WTC11 (cell line): ENCODE results near the gene TMIE. TPM values are rescaled to one million over a fixed set of nuclear protein-coding genes. Genes with fewer than 3 reads are reported as not detected.

Experiments used
- ATAC-seq: fragments of 200-7000 bp; cut with Tn5 transposase; 2 replicates; pipeline ENCODE4 v1.10.0; 2021; ENCODE audit warnings: mild to moderate bottlenecking, moderate library complexity
- CTCF ChIA-PET: fragments of 300-600 bp; sonication (Branson Sonifier 250); formaldehyde crosslinking; loops from one replicate; lab custom pipeline; 2021; ENCODE audit warnings: antibody characterized with exemption; lab: Charles Lee
- POLR2A ChIA-PET: fragments of 350-600 bp; sonication (Branson Sonifier 250); formaldehyde crosslinking; loops from one replicate; lab custom pipeline; 2021; ENCODE audit warnings: antibody characterized with exemption; lab: Charles Lee
- DNase-seq: peaks from one replicate; pipeline ENCODE4 v3.0.0; 2021; ENCODE audit warnings: low spot score
- H3K27ac Mint-ChIP-seq: 2 replicates; pipeline ENCODE4 v1.8.0; 2021; ENCODE audit warnings: mixed read lengths
- H3K27me3 Mint-ChIP-seq: 2 replicates; pipeline ENCODE4 v1.8.0; 2021; ENCODE audit warnings: low read depth, mild to moderate bottlenecking, moderate library complexity, mixed read lengths
- H3K36me3 Mint-ChIP-seq: 2 replicates; pipeline ENCODE4 v1.8.0; 2021; ENCODE audit warnings: mixed read lengths
- H3K4me1 Mint-ChIP-seq: 2 replicates; pipeline ENCODE4 v1.8.0; 2022; ENCODE audit warnings: mixed read lengths
- H3K4me3 Mint-ChIP-seq: 2 replicates; pipeline ENCODE4 v1.8.0; 2021; ENCODE audit warnings: mild to moderate bottlenecking, moderate library complexity, mixed read lengths
- H3K9me3 Mint-ChIP-seq: 2 replicates; pipeline ENCODE4 v1.8.0; 2021; ENCODE audit warnings: mixed read lengths
- ATF1 ChIP-seq: sonication (generic); formaldehyde crosslinking; IDR thresholded peaks from 2 replicates; pipeline ENCODE4 v1.8.1; 2023; ENCODE audit warnings: mild to moderate bottlenecking, moderate library complexity, missing genetic modification reagents
- ATF3 ChIP-seq: sonication (generic); formaldehyde crosslinking; conservative IDR thresholded peaks from 2 replicates; pipeline ENCODE4 v1.8.1; 2022; ENCODE audit warnings: mild to moderate bottlenecking, missing genetic modification reagents
- EMX1 ChIP-seq: fragments of 250-450 bp; sonication (Bioruptor Pico); IDR thresholded peaks from 2 replicates; pipeline ENCODE4 v1.8.0; 2021; ENCODE audit warnings: mild to moderate bottlenecking
- ERG ChIP-seq: fragments of 250-450 bp; sonication (Bioruptor Pico); IDR thresholded peaks from 2 replicates; pipeline ENCODE4 v1.8.0; 2021; ENCODE audit warnings: mild to moderate bottlenecking
- FOXP1 ChIP-seq: sonication (generic); formaldehyde crosslinking; IDR thresholded peaks from 2 replicates; pipeline ENCODE4 v1.8.0; 2022; ENCODE audit warnings: missing genetic modification reagents, mild to moderate bottlenecking, moderate library complexity, borderline replicate concordance
- HMGA2 ChIP-seq: fragments of 250-450 bp; sonication (Bioruptor Pico); IDR thresholded peaks from 2 replicates; pipeline ENCODE4 v1.4.0; 2021; ENCODE audit warnings: mild to moderate bottlenecking, moderate library complexity
- IRF1 ChIP-seq: sonication (generic); formaldehyde crosslinking; IDR thresholded peaks from 2 replicates; pipeline ENCODE4 v1.8.0; 2023; ENCODE audit warnings: missing genetic modification reagents
- MAX ChIP-seq: sonication (generic); formaldehyde crosslinking; IDR thresholded peaks from 2 replicates; pipeline ENCODE4 v1.8.0; 2022; ENCODE audit warnings: mild to moderate bottlenecking, missing genetic modification reagents
- SMAD4 ChIP-seq: sonication (generic); formaldehyde crosslinking; IDR thresholded peaks from 2 replicates; pipeline ENCODE4 v1.8.0; 2022; ENCODE audit warnings: mild to moderate bottlenecking, missing genetic modification reagents
- SP1 ChIP-seq: sonication (generic); formaldehyde crosslinking; conservative IDR thresholded peaks from 2 replicates; pipeline ENCODE4 v1.8.1; 2022; ENCODE audit warnings: missing genetic modification reagents
- TEAD4 ChIP-seq: sonication (generic); formaldehyde crosslinking; IDR thresholded peaks from 2 replicates; pipeline ENCODE4 v1.8.0; 2022; ENCODE audit warnings: mild to moderate bottlenecking, missing genetic modification reagents
- TP53 ChIP-seq: sonication (generic); formaldehyde crosslinking; IDR thresholded peaks from 2 replicates; pipeline ENCODE4 v1.8.1; 2023; ENCODE audit warnings: mild to moderate bottlenecking, missing genetic modification reagents
- ZMAT4 ChIP-seq: fragments of 250-450 bp; sonication (Bioruptor Pico); IDR thresholded peaks from 2 replicates; pipeline ENCODE4 v1.9.0; 2021; ENCODE audit warnings: mild to moderate bottlenecking
- ZNF121 ChIP-seq: sonication (generic); formaldehyde crosslinking; IDR thresholded peaks from 2 replicates; pipeline ENCODE4 v1.8.0; 2023; ENCODE audit warnings: missing genetic modification reagents
- ZNF219 ChIP-seq: sonication (generic); formaldehyde crosslinking; IDR thresholded peaks from 2 replicates; pipeline ENCODE4 v1.8.0; 2023; ENCODE audit warnings: missing genetic modification reagents, mild to moderate bottlenecking, borderline replicate concordance
- ZNF232 ChIP-seq: sonication (generic); formaldehyde crosslinking; IDR thresholded peaks from 2 replicates; pipeline ENCODE4 v1.8.0; 2022; ENCODE audit warnings: mild to moderate bottlenecking, missing genetic modification reagents
- ZNF396 ChIP-seq: fragments of 250-450 bp; sonication (Bioruptor Pico); IDR thresholded peaks from 2 replicates; pipeline ENCODE4 v1.8.0; 2021; ENCODE audit warnings: mild to moderate bottlenecking, moderate library complexity, borderline replicate concordance
- ZNF425 ChIP-seq: fragments of 250-450 bp; sonication (Bioruptor Pico); conservative IDR thresholded peaks from 2 replicates; pipeline ENCODE4 v1.9.0; 2021; ENCODE audit warnings: mild to moderate bottlenecking
- total RNA-seq: library from RNA; stranded (reverse); gene quantifications from 3 replicates; pipeline ENCODE4 v1.2.3, GENCODE V29; 2021
- TF ChIP-seq, protein P1 (sequence below): sonication (generic); formaldehyde crosslinking; conservative IDR thresholded peaks from 2 replicates; pipeline ENCODE4 v1.8.1; 2023; ENCODE audit warnings: mild to moderate bottlenecking, low read depth, missing genetic modification reagents, moderate library complexity
- TF ChIP-seq, protein P2 (sequence below): sonication (generic); formaldehyde crosslinking; IDR thresholded peaks from 2 replicates; pipeline ENCODE4 v1.8.1; 2022; ENCODE audit warnings: mild to moderate bottlenecking, moderate library complexity, missing genetic modification reagents
- TF ChIP-seq, protein P3 (sequence below): sonication (generic); formaldehyde crosslinking; IDR thresholded peaks from 2 replicates; pipeline ENCODE4 v1.8.1; 2023; ENCODE audit warnings: mild to moderate bottlenecking, missing genetic modification reagents

Gene TMIE
- total RNA-seq, 1 experiment from 2014 or later, result 0.57 TPM

DNA sequence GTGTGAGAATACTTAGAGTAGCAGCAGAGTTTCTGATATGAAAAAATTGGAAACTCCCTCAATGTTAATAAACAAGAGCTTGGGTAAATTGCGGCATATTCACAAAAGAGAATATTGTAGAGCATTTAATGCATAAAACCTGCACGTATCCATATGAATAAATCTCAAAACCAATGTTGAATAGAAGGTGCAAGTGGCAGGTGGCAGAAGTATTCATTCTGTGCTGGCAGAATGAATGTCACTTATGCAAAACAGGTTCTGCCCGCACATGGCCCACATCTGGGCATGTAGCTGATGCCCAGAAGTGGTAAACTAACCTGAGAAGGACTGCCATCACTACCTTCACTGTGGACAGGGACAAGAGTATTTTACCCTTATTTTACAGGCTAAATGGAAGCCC lies 30.6 kb downstream of the TMIE start:
- Mint-ChIP-seq H3K36me3 (no peaks in the 10 kb centered on the region), H3K9me3 (no peaks in the 10 kb centered on the region), H3K27me3 (no peaks in the 10 kb centered on the region; the same call in 1 of the 2 replicates), H3K27ac (no peak overlapping the region), H3K4me3 (no peak overlapping the region)
- CTCF ChIA-PET, result no interaction called here
- no peak for ATAC-seq
- TF ChIP-seq ERG (CRISPR knock-in tag), result no peak
- TF ChIP-seq ATF1 (CRISPR knock-in tag), result no peak
- TF ChIP-seq SMAD4 (CRISPR knock-in tag), result no peak
- TF ChIP-seq, all 79 proteins: peak for 0
- DNase-seq, result no peak
- POLR2A ChIA-PET, result no interaction called here
- H3K4me1 Mint-ChIP-seq, result peaks cover 9% of the 10 kb centered on the region

- no peaks in the 10 kb centered on the region for H3K9me3 Mint-ChIP-seq
- no peaks in the 10 kb centered on the region for H3K36me3 Mint-ChIP-seq
- no peak overlapping the region for H3K4me3 Mint-ChIP-seq
- TF ChIP-seq, protein P1, sequence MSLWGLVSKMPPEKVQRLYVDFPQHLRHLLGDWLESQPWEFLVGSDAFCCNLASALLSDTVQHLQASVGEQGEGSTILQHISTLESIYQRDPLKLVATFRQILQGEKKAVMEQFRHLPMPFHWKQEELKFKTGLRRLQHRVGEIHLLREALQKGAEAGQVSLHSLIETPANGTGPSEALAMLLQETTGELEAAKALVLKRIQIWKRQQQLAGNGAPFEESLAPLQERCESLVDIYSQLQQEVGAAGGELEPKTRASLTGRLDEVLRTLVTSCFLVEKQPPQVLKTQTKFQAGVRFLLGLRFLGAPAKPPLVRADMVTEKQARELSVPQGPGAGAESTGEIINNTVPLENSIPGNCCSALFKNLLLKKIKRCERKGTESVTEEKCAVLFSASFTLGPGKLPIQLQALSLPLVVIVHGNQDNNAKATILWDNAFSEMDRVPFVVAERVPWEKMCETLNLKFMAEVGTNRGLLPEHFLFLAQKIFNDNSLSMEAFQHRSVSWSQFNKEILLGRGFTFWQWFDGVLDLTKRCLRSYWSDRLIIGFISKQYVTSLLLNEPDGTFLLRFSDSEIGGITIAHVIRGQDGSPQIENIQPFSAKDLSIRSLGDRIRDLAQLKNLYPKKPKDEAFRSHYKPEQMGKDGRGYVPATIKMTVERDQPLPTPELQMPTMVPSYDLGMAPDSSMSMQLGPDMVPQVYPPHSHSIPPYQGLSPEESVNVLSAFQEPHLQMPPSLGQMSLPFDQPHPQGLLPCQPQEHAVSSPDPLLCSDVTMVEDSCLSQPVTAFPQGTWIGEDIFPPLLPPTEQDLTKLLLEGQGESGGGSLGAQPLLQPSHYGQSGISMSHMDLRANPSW (CRISPR knock-in tag), result no peak
- TF ChIP-seq ATF1 (CRISPR knock-in tag) (no peak), EMX1 (CRISPR knock-in tag) (no peak)
- TF ChIP-seq, protein P2, sequence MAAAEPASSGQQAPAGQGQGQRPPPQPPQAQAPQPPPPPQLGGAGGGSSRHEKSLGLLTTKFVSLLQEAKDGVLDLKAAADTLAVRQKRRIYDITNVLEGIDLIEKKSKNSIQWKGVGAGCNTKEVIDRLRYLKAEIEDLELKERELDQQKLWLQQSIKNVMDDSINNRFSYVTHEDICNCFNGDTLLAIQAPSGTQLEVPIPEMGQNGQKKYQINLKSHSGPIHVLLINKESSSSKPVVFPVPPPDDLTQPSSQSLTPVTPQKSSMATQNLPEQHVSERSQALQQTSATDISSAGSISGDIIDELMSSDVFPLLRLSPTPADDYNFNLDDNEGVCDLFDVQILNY (CRISPR knock-in tag), result no peak
- H3K27ac Mint-ChIP-seq, result 0 out of 2 replicates have a peak overlapping the region, but pooled peaks have one; percentile 9
- H3K27me3 Mint-ChIP-seq, result no peaks in the 10 kb centered on the region; the same call in 1 of the 2 replicates
- no peak for DNase-seq
- H3K4me1 Mint-ChIP-seq, result peaks cover 2% of the 10 kb centered on the region; the same call in 1 of the 2 replicates
- ChIA-PET CTCF (interaction anchor here (1.4 kb wide), 1 partner anchor 15 kb away, joined by 3 read pairs; the partner anchor contains the start of gene PRSS50), POLR2A (no interaction called here)
- no peak for ATAC-seq
These were observed 32.0 kb downstream of the TMIE start for GRCh38 chr3:46733026-46733800.

- Mint-ChIP-seq H3K27me3 (no peaks in the 10 kb centered on the region; the same call in 1 of the 2 replicates), H3K27ac (no peak overlapping the region), H3K4me1 (no peaks in the 10 kb centered on the region), H3K4me3 (no peak overlapping the region), H3K9me3 (peaks cover 6% of the 10 kb centered on the region), H3K36me3 (no peaks in the 10 kb centered on the region)
- DNase-seq (no peak), ATAC-seq (no peak)
- POLR2A ChIA-PET, result no interaction called here
- CTCF ChIA-PET, result interaction anchor here (1.4 kb wide), 1 partner anchor 17 kb away, joined by 3 read pairs; the partner anchor contains the start of gene PRSS50
- no peak for TF ChIP-seq SP1 (CRISPR knock-in tag)
- TF ChIP-seq ATF3 (CRISPR knock-in tag), result no peak
- TF ChIP-seq TP53 (CRISPR knock-in tag), result no peak
- no peak for TF ChIP-seq TEAD4 (CRISPR knock-in tag)
- TF ChIP-seq, protein P3, sequence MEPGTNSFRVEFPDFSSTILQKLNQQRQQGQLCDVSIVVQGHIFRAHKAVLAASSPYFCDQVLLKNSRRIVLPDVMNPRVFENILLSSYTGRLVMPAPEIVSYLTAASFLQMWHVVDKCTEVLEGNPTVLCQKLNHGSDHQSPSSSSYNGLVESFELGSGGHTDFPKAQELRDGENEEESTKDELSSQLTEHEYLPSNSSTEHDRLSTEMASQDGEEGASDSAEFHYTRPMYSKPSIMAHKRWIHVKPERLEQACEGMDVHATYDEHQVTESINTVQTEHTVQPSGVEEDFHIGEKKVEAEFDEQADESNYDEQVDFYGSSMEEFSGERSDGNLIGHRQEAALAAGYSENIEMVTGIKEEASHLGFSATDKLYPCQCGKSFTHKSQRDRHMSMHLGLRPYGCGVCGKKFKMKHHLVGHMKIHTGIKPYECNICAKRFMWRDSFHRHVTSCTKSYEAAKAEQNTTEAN (CRISPR knock-in tag), result no peak
- no peak for TF ChIP-seq IRF1 (CRISPR knock-in tag)
- no peak for TF ChIP-seq FOXP1 (CRISPR knock-in tag)
- no peak for TF ChIP-seq ZNF396
- no peak for TF ChIP-seq ZNF219 (CRISPR knock-in tag)
- TF ChIP-seq ZMAT4 (CRISPR knock-in tag), result no peak
- no peak for TF ChIP-seq ZNF425 (CRISPR knock-in tag)
- no peak for TF ChIP-seq ZNF121 (CRISPR knock-in tag)
- no peak for TF ChIP-seq MAX (CRISPR knock-in tag)
- no peak for TF ChIP-seq ZNF232 (CRISPR knock-in tag)
- no peak for TF ChIP-seq HMGA2 (CRISPR knock-in tag)
These were observed 33.6 kb downstream of the TMIE start for GRCh38 chr3:46734773-46735172.
